RWPE2 (cell line): ENCODE results near the gene MPO.

Experiments
- ATAC-seq: fragments of 200-7000 bp; cut with Tn5 transposase; 3 replicates; pipeline ENCODE4 v1.9.1; 2021; ENCODE audit warnings: low read depth
- DNase-seq: peaks from one replicate; pipeline ENCODE4 v3.0.0-alpha.2; 2020; ENCODE audit warnings: low spot score
- H3K27ac ChIP-seq: fragments of 450-650 bp; 2 replicates; pipeline ENCODE4 v1.5.1; 2017; ENCODE audit warnings: mild to moderate bottlenecking; ENCODE audit not compliant: poor library complexity, severe bottlenecking
- H3K27me3 ChIP-seq: fragments of 250-450 bp; sonication (Bioruptor Pico); 2 replicates; pipeline ENCODE4 v1.5.1; 2021; ENCODE audit warnings: mild to moderate bottlenecking, moderate library complexity; ENCODE audit not compliant: insufficient read depth, poor library complexity, severe bottlenecking
- H3K36me3 ChIP-seq: fragments of 250-450 bp; sonication (Bioruptor Pico); 2 replicates; pipeline ENCODE4 v1.5.1; 2020; ENCODE audit warnings: low read depth, mild to moderate bottlenecking, moderate library complexity
- H3K4me1 ChIP-seq: fragments of 250-450 bp; sonication (Bioruptor Pico); 2 replicates; pipeline ENCODE4 v1.5.1; 2021; ENCODE audit warnings: mild to moderate bottlenecking, moderate library complexity; ENCODE audit not compliant: insufficient read depth, poor library complexity, severe bottlenecking
- H3K4me3 ChIP-seq: fragments of 250-450 bp; sonication (Bioruptor Pico); 2 replicates; pipeline ENCODE4 v1.5.1; 2021; ENCODE audit warnings: mild to moderate bottlenecking, moderate library complexity; ENCODE audit not compliant: severe bottlenecking
- H3K9me3 ChIP-seq: fragments of 250-450 bp; sonication (Bioruptor Pico); 2 replicates; pipeline ENCODE4 v1.5.1; 2021; ENCODE audit warnings: mild to moderate bottlenecking, moderate library complexity; ENCODE audit not compliant: severe bottlenecking
- CTCF ChIP-seq: fragments of 450-650 bp; IDR thresholded peaks from one replicate; pipeline ENCODE4 v1.5.1; 2017; ENCODE audit warnings: mild to moderate bottlenecking, moderate library complexity; ENCODE audit not compliant: poor library complexity, severe bottlenecking

Gene MPO

DNA sequence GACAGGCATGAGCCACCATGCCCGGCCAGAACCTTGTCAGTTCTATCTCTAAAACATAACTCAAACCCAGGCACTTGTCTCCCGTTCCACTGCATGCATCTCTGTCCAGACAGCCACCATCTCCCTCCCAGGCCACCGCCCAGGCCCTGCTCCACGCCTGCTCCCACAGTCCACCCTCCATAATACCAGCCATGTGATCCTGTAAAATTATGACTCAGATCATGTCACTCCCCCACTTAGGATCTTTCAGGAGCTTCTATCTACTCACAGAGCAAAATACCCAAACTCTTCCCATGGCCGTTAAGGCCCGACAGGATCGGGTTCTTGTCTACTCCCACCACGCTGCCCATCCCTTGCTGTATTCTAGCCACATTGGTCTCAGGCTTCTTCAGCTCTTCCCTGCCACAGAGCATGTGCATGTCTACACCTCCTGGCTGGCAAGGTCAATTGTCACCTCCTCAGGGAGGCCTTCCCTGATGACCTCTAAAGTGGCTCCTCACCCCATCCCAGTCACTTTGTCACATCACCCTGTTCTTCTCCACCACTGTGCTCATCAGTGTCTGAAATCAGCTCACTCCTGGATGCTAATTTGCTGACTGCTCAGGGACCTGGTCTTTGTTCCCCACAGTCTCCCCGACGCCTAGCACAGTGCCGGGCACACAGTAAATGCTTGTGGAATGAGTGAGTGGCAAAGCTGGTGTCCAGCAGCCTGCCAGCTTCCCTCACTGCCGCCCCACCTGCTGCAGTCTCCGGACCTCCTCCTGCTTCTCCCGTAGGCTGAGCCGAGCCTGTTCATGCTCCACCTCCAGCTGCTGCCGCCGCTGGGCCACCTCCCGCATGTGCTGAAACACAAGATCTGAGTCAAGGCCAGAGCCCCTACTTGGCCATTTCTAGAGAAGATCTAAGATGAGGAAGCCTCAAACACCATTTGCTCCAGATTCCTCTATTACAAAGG is 41.1 kb upstream of the MPO start:
- peak; percentile 24 for DNase-seq
- no peaks in the 10 kb centered on the region for H3K9me3 ChIP-seq
- no peaks in the 10 kb centered on the region for H3K36me3 ChIP-seq
- H3K27me3 ChIP-seq = peaks cover 4% of the 10 kb centered on the region
- no peak for TF ChIP-seq CTCF
- ATAC-seq = no peak
- no peak overlapping the region for H3K27ac ChIP-seq
- H3K4me1 ChIP-seq = no peaks in the 10 kb centered on the region
- no peak overlapping the region for H3K4me3 ChIP-seq

DNA sequence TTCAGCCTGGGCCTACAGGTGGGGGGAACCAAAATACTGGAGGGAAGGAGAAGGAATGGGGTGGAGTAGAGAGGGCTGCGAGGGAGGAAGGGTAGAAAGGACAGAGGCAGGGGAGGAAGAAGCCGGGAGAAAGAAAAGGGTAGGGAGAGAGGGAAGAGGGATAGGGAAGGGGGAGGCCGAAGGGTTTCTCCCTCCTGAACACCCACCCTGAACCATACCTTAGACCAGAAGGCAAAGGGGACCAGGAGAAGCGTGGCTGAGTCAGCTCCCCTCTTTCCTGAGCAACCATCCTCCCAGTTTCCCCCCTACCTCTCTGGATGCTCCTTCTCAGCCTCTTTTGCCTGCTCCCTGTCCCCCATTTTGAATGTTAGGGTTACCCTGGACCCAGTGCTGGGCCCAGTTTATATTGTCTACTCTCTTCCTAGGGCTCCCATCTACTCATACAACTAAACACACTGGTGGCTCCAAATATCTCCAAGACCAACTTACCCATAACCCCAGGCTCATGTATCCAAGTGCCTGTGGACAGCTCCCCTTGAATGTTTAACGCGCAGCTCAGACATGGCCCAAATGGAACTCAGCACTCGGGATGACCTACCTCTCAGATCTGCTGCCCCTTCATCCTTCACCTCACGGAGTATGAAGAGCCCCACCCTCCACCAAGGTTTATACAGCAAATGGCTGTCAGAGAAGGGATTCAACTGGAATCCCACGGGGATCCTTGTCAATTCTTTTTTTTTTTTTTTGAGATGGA is 40.0 kb upstream of the MPO start:
- DNase-seq (peak; percentile 21), ATAC-seq (no peak)
- Histone ChIP-seq H3K4me1 (no peaks in the 10 kb centered on the region), H3K36me3 (no peaks in the 10 kb centered on the region), H3K4me3 (no peak overlapping the region), H3K27me3 (peaks cover 4% of the 10 kb centered on the region), H3K27ac (no peak overlapping the region), H3K9me3 (no peaks in the 10 kb centered on the region)
- no peak for TF ChIP-seq CTCF

GRCh38 chr17:58320163-58320558 is 39.4 kb upstream of the MPO start:
- Histone ChIP-seq H3K36me3 (no peaks in the 10 kb centered on the region), H3K9me3 (no peaks in the 10 kb centered on the region), H3K4me3 (no peak overlapping the region), H3K27ac (no peak overlapping the region), H3K27me3 (peaks cover 4% of the 10 kb centered on the region), H3K4me1 (no peaks in the 10 kb centered on the region)
- DNase-seq (peak; percentile 35), ATAC-seq (no peak)
- TF ChIP-seq CTCF = no peak

GRCh38 chr17:58319173-58320162 is 38.7 kb upstream of the MPO start:
- Histone ChIP-seq H3K36me3 (no peaks in the 10 kb centered on the region), H3K4me1 (no peaks in the 10 kb centered on the region), H3K27ac (no peak overlapping the region), H3K9me3 (no peaks in the 10 kb centered on the region), H3K27me3 (no peaks in the 10 kb centered on the region), H3K4me3 (no peak overlapping the region)
- DNase-seq (peak; percentile 42), ATAC-seq (no peak)
- no peak for TF ChIP-seq CTCF
